Neural cell (in vitro differentiated cells): ENCODE measurements around the gene RTN4.
"Not testable (repeated sequence)": the region's sequence is repeated elsewhere in the genome, so short reads cannot be mapped to it uniquely, and the experiment has no call there.

Experiments used
- EP300 ChIP-seq: fragments of 450-650 bp; conservative IDR thresholded peaks from 2 replicates; pipeline ENCODE4 v1.6.1; 2014; ENCODE audit warnings: antibody characterized with exemption, mild to moderate bottlenecking, moderate library complexity; ENCODE audit not compliant: poor library complexity, severe bottlenecking
- EZH2 ChIP-seq: fragments of 200-600, 300-800 bp; shearing (Covaris generic), sonication (generic); IDR thresholded peaks from 2 replicates; pipeline ENCODE4 v1.6.1; 2014; ENCODE audit warnings: antibody characterized with exemption, low read length, borderline replicate concordance, mild to moderate bottlenecking; ENCODE audit not compliant: insufficient read depth, poor library complexity, severe bottlenecking
- MXI1 ChIP-seq: fragments of 450-650 bp; conservative IDR thresholded peaks from 2 replicates; pipeline ENCODE4 v1.6.1; 2014; ENCODE audit warnings: antibody characterized with exemption, mild to moderate bottlenecking; ENCODE audit not compliant: poor library complexity, severe bottlenecking
- POLR2AphosphoS5 ChIP-seq: IDR thresholded peaks from 2 replicates; pipeline ENCODE4 v1.6.1; 2012
- RAD21 ChIP-seq: fragments of 450-650 bp; conservative IDR thresholded peaks from 2 replicates; pipeline ENCODE4 v1.6.1; 2014; ENCODE audit warnings: antibody characterized with exemption, mild to moderate bottlenecking, moderate library complexity
- SMC3 ChIP-seq: fragments of 450-650 bp; conservative IDR thresholded peaks from 2 replicates; pipeline ENCODE4 v1.6.1; 2014; ENCODE audit warnings: antibody characterized with exemption, mild to moderate bottlenecking, moderate library complexity; ENCODE audit not compliant: poor library complexity
- TF ChIP-seq, protein P1 (sequence below): fragments of 450-650 bp; IDR thresholded peaks from 2 replicates; pipeline ENCODE4 v1.5.1; 2014; ENCODE audit warnings: antibody characterized with exemption, mild to moderate bottlenecking, moderate library complexity; ENCODE audit not compliant: poor library complexity, severe bottlenecking

DNA sequence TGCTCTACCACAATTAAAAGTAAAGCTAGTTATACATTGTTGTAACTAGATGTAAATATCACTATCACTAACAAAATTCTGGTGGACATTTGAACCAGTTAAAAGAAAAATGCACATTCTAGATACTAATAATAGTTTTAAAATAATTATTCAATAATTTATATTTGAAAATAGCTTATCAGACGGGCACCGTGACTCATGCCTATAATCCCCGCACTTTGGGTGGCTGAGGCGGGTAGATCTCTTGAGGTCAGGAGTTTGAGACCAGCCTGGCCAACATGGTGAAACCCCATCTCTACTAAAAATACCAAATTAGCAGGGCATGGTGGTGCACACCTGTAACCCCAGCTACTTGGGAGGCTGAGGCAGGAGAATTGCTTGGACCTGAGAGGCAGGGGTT lies 3.0 kb upstream of the RTN4 start:
- TF ChIP-seq MXI1, POLR2AphosphoS5, EP300, EZH2, RAD21, SMC3: not testable (repeated sequence)
- TF ChIP-seq, protein P1, sequence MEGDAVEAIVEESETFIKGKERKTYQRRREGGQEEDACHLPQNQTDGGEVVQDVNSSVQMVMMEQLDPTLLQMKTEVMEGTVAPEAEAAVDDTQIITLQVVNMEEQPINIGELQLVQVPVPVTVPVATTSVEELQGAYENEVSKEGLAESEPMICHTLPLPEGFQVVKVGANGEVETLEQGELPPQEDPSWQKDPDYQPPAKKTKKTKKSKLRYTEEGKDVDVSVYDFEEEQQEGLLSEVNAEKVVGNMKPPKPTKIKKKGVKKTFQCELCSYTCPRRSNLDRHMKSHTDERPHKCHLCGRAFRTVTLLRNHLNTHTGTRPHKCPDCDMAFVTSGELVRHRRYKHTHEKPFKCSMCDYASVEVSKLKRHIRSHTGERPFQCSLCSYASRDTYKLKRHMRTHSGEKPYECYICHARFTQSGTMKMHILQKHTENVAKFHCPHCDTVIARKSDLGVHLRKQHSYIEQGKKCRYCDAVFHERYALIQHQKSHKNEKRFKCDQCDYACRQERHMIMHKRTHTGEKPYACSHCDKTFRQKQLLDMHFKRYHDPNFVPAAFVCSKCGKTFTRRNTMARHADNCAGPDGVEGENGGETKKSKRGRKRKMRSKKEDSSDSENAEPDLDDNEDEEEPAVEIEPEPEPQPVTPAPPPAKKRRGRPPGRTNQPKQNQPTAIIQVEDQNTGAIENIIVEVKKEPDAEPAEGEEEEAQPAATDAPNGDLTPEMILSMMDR = not testable (repeated sequence)
